Measurements from ENCODE around the gene DZIP3.
"Not testable (repeated sequence)": the region's sequence is repeated elsewhere in the genome, so short reads cannot be mapped to it uniquely, and the experiment has no call there.

DZIP3 gene

GRCh38 chr3:108673988-108674661 is 84.6 kb downstream of the DZIP3 start:
- H3K79me2 ChIP-seq (ENCODE audit: low read length) = no peaks in the 10 kb centered on the region
- no peak overlapping the region for H3K4me2 ChIP-seq (ENCODE audit: low read depth, low read length)
- DNase-seq = no peak
- H3K9ac ChIP-seq (ENCODE audit: low read length) = no peak overlapping the region
- H3K27ac ChIP-seq (ENCODE audit: low read length) = no peak overlapping the region
- no peaks in the 10 kb centered on the region for H3K9me2 ChIP-seq (replicated peaks; ENCODE audit: insufficient read depth, low read length)
- no peak for TF ChIP-seq EZH2phosphoT487 (IDR thresholded peaks at IDR 0.05; ENCODE audit: low read length)
- TF ChIP-seq EZH2 (optimal IDR thresholded peaks at IDR 0.05; ENCODE audit: low read depth, low read length) = no peak
- no peak for TF ChIP-seq CTCF (IDR thresholded peaks at IDR 0.05; ENCODE audit: low read length)
- H3K9me3 ChIP-seq (replicated peaks; ENCODE audit: insufficient read depth, low read length) = no peaks in the 10 kb centered on the region
- no peaks in the 10 kb centered on the region for H3F3A ChIP-seq (ENCODE audit: insufficient read depth, low read length)
- H3K4me3 ChIP-seq (ENCODE audit: low read length) = no peak overlapping the region
- no peaks in the 10 kb centered on the region for H3K27me3 ChIP-seq (replicated peaks; ENCODE audit: insufficient read depth, low read length)
- no peak overlapping the region for H2AFZ ChIP-seq (ENCODE audit: low read length)
- H4K20me1 ChIP-seq (ENCODE audit: insufficient read depth, low read length) = no peaks in the 10 kb centered on the region
- no peaks in the 10 kb centered on the region for H3K4me1 ChIP-seq (ENCODE audit: low read length)
- no peaks in the 10 kb centered on the region for H3K36me3 ChIP-seq (replicated peaks; ENCODE audit: insufficient read depth, low read length)

GRCh38 chr3:108677811-108678210 is 88.3 kb downstream of the DZIP3 start:
- no peaks in the 10 kb centered on the region for H3F3A ChIP-seq (ENCODE audit: insufficient read depth, low read length)
- H3K36me3 ChIP-seq (replicated peaks; ENCODE audit: insufficient read depth, low read length) = no peaks in the 10 kb centered on the region
- no peak overlapping the region for H3K9ac ChIP-seq (ENCODE audit: low read length)
- no peaks in the 10 kb centered on the region for H3K9me2 ChIP-seq (replicated peaks; ENCODE audit: insufficient read depth, low read length)
- no peak for TF ChIP-seq EZH2 (optimal IDR thresholded peaks at IDR 0.05; ENCODE audit: low read depth, low read length)
- no peak for TF ChIP-seq CTCF (IDR thresholded peaks at IDR 0.05; ENCODE audit: low read length)
- no peak for TF ChIP-seq EZH2phosphoT487 (IDR thresholded peaks at IDR 0.05; ENCODE audit: low read length)
- H3K4me2 ChIP-seq (ENCODE audit: low read depth, low read length) = no peak overlapping the region
- no peak overlapping the region for H2AFZ ChIP-seq (ENCODE audit: low read length)
- no peaks in the 10 kb centered on the region for H4K20me1 ChIP-seq (ENCODE audit: insufficient read depth, low read length)
- H3K27ac ChIP-seq (ENCODE audit: low read length) = no peak overlapping the region
- DNase-seq = no peak
- H3K27me3 ChIP-seq (replicated peaks; ENCODE audit: insufficient read depth, low read length) = no peaks in the 10 kb centered on the region
- no peaks in the 10 kb centered on the region for H3K79me2 ChIP-seq (ENCODE audit: low read length)
- H3K4me1 ChIP-seq (ENCODE audit: low read length) = no peaks in the 10 kb centered on the region
- no peaks in the 10 kb centered on the region for H3K9me3 ChIP-seq (replicated peaks; ENCODE audit: insufficient read depth, low read length)
- no peak overlapping the region for H3K4me3 ChIP-seq (ENCODE audit: low read length)

GRCh38 chr3:108692286-108692685 is 102.8 kb downstream of the DZIP3 start:
- H3F3A ChIP-seq (ENCODE audit: insufficient read depth, low read length); H3K27me3 ChIP-seq (replicated peaks; ENCODE audit: insufficient read depth, low read length); H2AFZ ChIP-seq (ENCODE audit: low read length); H3K4me2 ChIP-seq (ENCODE audit: low read depth, low read length); H3K79me2 ChIP-seq (ENCODE audit: low read length); H3K9me3 ChIP-seq (replicated peaks; ENCODE audit: insufficient read depth, low read length); H3K9me2 ChIP-seq (replicated peaks; ENCODE audit: insufficient read depth, low read length); H3K9ac ChIP-seq (ENCODE audit: low read length); H3K36me3 ChIP-seq (replicated peaks; ENCODE audit: insufficient read depth, low read length); H3K4me3 ChIP-seq (ENCODE audit: low read length); H4K20me1 ChIP-seq (ENCODE audit: insufficient read depth, low read length); DNase-seq; H3K27ac ChIP-seq (ENCODE audit: low read length); H3K4me1 ChIP-seq (ENCODE audit: low read length): not testable (repeated sequence)

GRCh38 chr3:108698461-108698860 is 108.9 kb downstream of the DZIP3 start:
- no peaks in the 10 kb centered on the region for H3F3A ChIP-seq (ENCODE audit: insufficient read depth, low read length)
- no peak for TF ChIP-seq CTCF (IDR thresholded peaks at IDR 0.05; ENCODE audit: low read length)
- no peaks in the 10 kb centered on the region for H3K79me2 ChIP-seq (ENCODE audit: low read length)
- no peak overlapping the region for H3K9ac ChIP-seq (ENCODE audit: low read length)
- no peaks in the 10 kb centered on the region for H3K9me3 ChIP-seq (replicated peaks; ENCODE audit: insufficient read depth, low read length)
- H3K36me3 ChIP-seq (replicated peaks; ENCODE audit: insufficient read depth, low read length) = no peaks in the 10 kb centered on the region
- no peak overlapping the region for H3K27ac ChIP-seq (ENCODE audit: low read length)
- H4K20me1 ChIP-seq (ENCODE audit: insufficient read depth, low read length) = no peaks in the 10 kb centered on the region
- no peaks in the 10 kb centered on the region for H3K4me1 ChIP-seq (ENCODE audit: low read length)
- no peaks in the 10 kb centered on the region for H3K27me3 ChIP-seq (replicated peaks; ENCODE audit: insufficient read depth, low read length)
- no peak overlapping the region for H2AFZ ChIP-seq (ENCODE audit: low read length)
- H3K4me2 ChIP-seq (ENCODE audit: low read depth, low read length) = no peak overlapping the region
- DNase-seq = no peak
- H3K9me2 ChIP-seq (replicated peaks; ENCODE audit: insufficient read depth, low read length) = no peaks in the 10 kb centered on the region
- no peak overlapping the region for H3K4me3 ChIP-seq (ENCODE audit: low read length)
